ENCODE measurements around the gene DNAH2. TPM values are rescaled to one million over a fixed set of nuclear protein-coding genes. Genes with fewer than 3 reads are reported as not detected.

The DNAH2 gene
- total and polyA plus RNA-seq, 9 of the 15 experiments (the other 6 are each of a cell fraction or from before 2014, with no cell fraction given): 0.03 TPM; not detected in 8

- TF ChIP-seq ETS1 (conservative IDR thresholded peaks at IDR 0.05; ENCODE audit: control insufficient read depth, low read depth, low read length): no peak
Observed at GRCh38 chr17:7836596-7837407, 119.3 kb downstream of the DNAH2 start (continued).

- DNase-seq (ENCODE audit: extremely low read depth in 1 of 4, low spot score in 3 of 4) (peak in 1 of 4 experiments; percentile 56), ATAC-seq (no peak), FAIRE-seq (no peak)
- H3K4me3 ChIP-seq: peak overlapping the region; percentile 25
- no TSS peak for BruUV-seq (replicated peaks)
- CTCF ChIA-PET (ENCODE audit: low intra/inter-chr PET ratio): no interaction called here
- no peaks in the 10 kb centered on the region; the same call in 1 of the 2 replicates for H4K20me1 ChIP-seq (replicated peaks; ENCODE audit: control insufficient read depth, insufficient read depth, low read length)
- TF ChIP-seq MEIS2 (IDR thresholded peaks at IDR 0.05; ENCODE audit: partially characterized antibody): peak; percentile 11
- no peak for TF ChIP-seq RAD21 (CRISPR knock-in tag; conservative IDR thresholded peaks at IDR 0.05 in 1 of 2, IDR thresholded peaks at IDR 0.05 in 1 of 2)
- 0 out of 2 replicates have a peak, but pooled peaks have one; percentile 24 for TF ChIP-seq ZBTB40 (IDR thresholded peaks at IDR 0.05)
- TF ChIP-seq ZBTB40 (CRISPR knock-in tag; IDR thresholded peaks at IDR 0.05): no peak
- peak overlapping the region in 1 of 2 experiments; percentile 65; a peak in 3 of 4 replicates for H3K9ac ChIP-seq (ENCODE audit: insufficient read depth in 1 of 2, low read depth in 2 of 2, low read length in 2 of 2)
- H3K79me2 ChIP-seq (ENCODE audit: control insufficient read depth, insufficient read depth, low read length): peaks cover 30% of the 10 kb centered on the region
- no peaks in the 10 kb centered on the region for H3K27me3 ChIP-seq (ENCODE audit: control insufficient read depth in 2 of 2, insufficient read depth in 2 of 2, low read length in 2 of 2)
- H3K9me1 ChIP-seq (ENCODE audit: control insufficient read depth, insufficient read depth, low read length): no peaks in the 10 kb centered on the region
- peak overlapping the region; percentile 70 for H2AFZ ChIP-seq (ENCODE audit: low read depth, low read length)
- H3K27ac ChIP-seq (ENCODE audit: extremely low read depth, low read depth, low read length): peak overlapping the region; percentile 85
- H3K9me3 ChIP-seq (replicated peaks; ENCODE audit: control insufficient read depth, insufficient read depth, low read depth, low read length): no peaks in the 10 kb centered on the region
- POLR2A ChIA-PET: interaction anchor here (0.6 to 1.0 kb wide), 6 partner anchors 8 to 103 kb away, joined by 3 to 5 read pairs (median 4); partner anchors contain the start of genes CYB5D1 and NAA38
- H3K4me1 ChIP-seq (replicated peaks in 1 of 2; ENCODE audit: control insufficient read depth in 2 of 2, insufficient read depth in 2 of 2, low read length in 2 of 2): peaks cover 46 to 65% of the 10 kb centered on the region in 2 experiments
- 3% methylated on average over 8 of the region's 8 CpGs for WGBS (ENCODE audit: insufficient coverage, low coverage, missing lambda C conversion rate)
- in situ Hi-C loops (cut with MboI): no loop called here
- H3K4me2 ChIP-seq (ENCODE audit: insufficient read depth, low read length): peak overlapping the region; percentile 88
- H3K36me3 ChIP-seq (ENCODE audit: control insufficient read depth, insufficient read depth, low read length): peaks cover 10% of the 10 kb centered on the region; the same call in 2 of the 3 replicates
- intact Hi-C loops (cut with micrococcal nuclease): loop anchor here (1.0 to 10.0 kb wide), 3 partner anchors 20 to 287 kb away; partner anchors contain the start of genes HES7 and NAA38
Observed at GRCh38 chr17:7837408-7838088, 120.0 kb downstream of the DNAH2 start.

All from K562 (cell line).